ENCODE data around the gene BCL2L2.

BCL2L2 gene

DNA sequence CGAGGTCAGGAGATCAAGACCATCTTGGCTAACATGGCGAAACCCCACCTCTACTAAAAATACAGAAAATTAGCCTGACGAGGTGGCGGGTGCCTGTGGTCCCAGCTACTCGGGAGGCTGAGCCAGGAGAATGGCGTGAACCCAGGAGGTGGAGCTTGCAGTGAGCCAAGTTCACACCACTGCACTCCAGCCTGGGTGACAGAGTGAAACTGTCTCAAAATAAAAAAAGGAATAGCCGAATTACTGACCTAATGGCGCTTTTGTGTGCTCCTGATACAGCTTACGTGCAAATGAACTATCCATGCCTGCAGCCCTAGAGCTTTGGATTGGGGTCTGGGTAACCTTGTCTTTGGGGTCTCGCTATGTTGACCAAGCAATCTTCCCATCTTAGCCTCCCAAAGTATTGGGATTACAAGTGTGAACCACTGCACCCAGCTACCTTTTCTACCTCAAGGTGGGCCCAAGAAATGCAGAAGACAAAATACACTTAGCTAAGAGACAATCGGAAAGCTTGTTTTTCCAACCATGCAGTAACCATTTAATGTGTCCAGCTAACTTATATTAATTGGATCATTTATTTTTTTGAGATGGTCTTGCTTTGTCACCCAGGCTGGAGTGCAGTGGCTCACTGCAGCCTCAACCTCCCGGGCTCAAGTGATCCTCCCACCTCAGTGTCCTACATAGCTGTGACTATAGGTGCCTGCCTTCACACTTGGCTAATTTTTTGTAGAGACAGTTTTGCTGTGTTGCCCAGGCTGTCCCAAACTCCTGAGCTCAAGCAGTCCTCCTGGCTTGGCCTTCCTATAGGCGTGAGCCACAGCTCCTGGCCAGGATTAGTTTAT is 20.1 kb downstream of the BCL2L2 start:
- no peak for DNase-seq

DNA sequence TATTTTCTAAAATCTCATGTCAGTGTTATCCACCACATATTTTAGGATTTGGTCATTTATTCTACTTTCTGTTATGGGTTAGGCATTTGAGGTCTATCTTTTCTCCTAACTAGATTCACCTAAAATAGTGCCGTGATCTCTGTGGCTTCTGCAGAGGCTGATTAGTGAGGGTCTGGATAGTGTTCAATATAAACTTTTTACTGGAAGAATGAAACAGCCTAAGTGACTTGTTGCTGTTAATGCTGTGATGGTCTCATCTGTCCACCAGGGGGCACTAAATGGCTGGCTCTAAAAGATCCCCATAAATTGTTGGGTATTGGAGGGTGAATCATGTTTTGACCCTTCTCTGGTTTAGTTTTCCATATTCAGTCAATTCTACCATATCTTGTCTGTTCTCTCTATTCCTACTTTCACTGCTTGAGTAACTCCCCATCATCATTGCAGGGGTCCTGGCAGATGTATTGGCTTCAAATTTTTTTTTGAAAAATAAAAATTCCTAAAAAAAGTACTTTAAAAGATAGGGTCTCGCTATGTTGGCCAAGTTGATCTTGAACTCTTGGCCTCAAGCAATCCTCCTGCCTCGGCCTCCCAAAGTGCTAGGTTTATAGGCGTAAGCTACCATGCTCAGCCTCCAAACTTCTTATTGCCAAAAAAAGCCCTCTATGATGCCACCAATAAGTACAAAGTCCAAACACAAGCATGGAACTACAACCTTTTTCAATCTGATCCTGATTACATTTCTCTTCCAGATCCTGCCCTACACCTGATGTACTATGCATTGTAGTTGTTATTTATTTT is 21.5 kb downstream of the BCL2L2 start:
- peak; percentile 43 for DNase-seq

GRCh38 chr14:23335623-23336022 is 29.0 kb downstream of the BCL2L2 start:
- no peak for DNase-seq

- DNase-seq: no peak
Measured at GRCh38 chr14:23339506-23340268, 33.1 kb downstream of the BCL2L2 start.

DNA sequence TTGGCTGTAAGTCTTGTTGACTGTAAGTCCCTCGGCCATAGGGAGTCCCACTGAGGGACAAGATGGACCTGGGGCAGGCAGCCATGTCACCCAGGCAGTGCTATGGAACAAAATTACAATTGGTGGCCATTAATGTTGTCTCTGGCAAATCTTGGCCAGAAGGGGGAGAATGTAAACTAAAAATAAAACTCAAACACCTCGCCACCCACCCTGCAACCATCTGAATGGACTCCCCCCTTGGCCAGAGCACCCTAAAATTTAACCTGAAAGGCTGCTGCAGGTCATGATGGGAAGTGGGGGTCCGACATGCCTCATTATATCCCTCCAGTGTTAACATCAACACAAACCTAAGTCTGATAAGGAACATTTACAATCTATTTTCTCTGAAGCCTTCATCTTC is 37.8 kb downstream of the BCL2L2 start:
- no peak for DNase-seq

DNA sequence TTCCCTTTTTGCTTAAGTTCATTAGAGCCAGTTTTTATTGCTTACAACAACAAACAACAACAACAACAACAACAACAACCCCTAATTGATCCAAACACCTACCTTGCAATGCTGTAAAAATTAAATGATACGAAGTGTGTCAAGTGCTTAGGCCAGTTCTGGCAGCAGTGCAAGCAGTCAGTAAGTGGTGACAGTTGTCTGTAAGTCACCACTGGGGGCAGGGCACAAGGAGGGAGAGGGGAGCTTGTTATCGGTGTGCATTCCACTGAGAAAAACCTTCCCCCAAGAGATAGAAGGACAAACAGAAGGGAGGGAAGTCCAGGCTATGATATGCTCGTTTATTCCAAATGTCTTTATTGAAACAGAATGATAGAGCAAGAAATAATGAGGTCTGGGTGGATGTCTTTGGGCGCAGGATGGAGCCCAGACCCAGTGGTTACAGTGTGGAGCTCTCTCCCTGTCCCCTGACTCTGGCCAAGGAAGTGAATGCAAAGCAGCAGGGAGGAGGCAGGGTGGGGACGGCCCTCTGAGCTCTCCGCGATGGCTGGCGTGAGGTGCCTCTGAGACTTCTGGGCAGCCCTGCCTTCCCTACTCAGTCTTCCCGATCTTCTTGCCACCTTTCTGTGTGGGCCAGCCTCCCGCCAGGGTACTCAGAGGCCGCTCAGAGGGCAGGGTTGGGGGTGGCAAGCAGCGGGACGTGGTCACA is 39.5 kb downstream of the BCL2L2 start:
- DNase-seq: no peak

- no peak for DNase-seq
Measured at GRCh38 chr14:23346693-23347405, 40.2 kb downstream of the BCL2L2 start.

DNA sequence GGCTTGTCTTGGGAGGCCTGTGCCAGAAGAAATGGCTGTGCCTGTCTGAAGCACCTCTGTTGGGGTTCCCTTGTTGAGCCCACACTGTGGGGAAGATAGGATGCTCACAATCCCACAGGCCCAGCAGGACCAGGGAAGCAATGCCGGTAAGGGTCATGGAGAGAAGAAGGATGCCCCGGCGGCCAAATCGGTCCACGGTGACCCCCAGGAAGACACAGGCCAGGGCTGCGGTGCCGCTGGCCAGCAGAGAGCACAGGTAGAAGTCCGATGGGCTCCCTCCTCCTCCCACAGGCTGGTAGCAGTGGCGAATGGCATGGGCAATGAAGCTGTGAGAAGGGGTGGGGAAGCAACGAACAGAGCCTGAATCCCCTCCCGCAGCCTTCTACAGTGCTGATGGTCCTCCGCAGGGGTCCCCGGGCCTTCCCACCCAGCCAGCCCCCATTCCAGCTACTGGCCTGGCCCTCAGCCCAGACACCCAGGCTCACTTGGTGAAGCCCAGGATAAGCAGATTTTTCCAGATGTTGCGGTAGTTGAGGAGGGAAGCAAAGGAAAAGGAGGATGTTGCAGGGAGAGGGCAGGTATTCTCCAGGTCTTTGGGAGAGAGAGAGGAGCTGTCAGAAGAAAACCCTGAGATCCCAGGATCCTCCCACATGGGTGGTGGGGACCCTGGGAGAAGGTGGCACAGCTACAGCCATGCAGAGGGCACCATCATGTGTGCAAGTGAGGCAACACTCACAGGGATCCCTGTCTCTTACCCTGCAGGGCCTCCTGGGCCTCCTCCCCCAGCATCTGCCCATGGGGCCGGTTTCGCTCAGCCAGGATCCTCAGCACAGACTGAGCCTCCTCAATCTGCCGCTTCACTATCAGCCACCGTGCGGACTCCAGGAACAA is 41.0 kb downstream of the BCL2L2 start:
- no peak for DNase-seq

GRCh38 chr14:23348297-23348655 is 41.6 kb downstream of the BCL2L2 start:
- DNase-seq: no peak

DNA sequence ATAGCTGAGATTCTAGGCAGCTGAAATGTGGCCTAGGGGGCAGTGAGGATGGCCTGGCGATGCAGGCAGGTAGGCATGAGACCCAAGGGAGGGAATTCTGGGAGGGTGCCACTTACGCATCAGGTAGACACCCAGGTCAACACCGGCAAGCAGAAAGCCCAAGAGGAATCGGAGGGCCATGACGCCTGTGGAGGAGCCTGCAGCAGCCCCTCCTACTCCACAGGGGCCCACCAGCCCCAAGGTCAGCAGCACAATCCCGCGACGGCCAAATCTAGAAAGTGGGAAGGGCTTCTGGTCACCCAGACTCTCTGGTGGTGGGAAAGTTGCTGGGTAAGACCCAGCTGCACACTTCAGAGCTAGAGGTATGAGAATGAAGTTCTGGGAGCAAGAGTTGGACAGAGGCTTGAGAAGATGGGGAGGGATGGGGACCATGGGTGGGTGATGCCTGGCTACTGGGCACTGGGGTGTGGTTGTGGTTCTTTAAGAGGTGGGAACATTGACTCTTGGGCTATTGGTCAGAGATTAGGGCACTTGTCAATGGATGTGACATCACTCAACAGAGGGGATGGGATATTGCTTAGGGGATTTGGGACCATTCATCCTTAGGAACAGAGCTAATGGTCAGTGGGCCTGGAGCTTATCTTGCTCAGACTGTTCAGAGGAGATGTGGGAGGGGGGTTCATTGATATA is 42.7 kb downstream of the BCL2L2 start:
- no peak for DNase-seq

DNA sequence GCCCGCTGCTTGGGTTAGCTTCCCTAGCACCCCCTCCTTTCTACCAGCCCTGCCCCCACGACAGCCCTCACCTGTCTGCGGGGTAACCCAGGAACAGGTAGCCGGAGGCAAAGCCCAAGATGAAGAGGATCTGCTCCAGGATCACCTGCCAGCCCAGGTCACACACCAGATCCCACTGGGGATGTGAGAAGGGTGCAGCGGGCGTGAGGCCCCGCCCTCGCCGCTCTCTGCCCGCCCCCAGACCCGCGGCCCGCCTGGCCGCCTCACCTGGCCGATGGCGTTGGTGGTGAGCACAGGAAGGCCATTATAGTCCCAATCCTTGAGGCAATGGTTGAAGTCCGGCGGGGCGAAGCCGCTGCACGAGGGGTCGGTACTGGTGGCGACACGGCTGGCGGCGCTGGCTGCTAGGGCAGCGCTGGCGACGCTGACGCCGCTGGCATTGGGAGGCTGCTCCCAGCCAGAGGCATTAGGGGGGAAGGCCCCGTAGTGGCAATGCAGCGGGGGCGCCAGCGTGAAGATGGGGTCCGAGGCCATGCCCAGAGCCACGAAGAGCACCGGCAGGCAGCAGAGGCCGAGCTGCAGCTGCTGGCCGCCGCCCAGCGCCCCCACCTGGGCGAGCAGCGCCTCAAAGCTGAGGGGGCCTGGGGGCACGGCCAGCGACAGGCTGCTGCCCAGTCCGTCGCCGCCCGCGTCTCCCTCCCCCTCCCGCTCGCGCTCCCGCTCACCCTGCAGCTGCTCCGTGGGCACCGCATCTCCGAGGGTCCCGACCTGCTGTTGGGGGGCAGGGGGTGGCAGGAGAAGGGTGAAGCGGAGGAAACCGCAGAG is 45.3 kb downstream of the BCL2L2 start:
- no peak for DNase-seq

DNA sequence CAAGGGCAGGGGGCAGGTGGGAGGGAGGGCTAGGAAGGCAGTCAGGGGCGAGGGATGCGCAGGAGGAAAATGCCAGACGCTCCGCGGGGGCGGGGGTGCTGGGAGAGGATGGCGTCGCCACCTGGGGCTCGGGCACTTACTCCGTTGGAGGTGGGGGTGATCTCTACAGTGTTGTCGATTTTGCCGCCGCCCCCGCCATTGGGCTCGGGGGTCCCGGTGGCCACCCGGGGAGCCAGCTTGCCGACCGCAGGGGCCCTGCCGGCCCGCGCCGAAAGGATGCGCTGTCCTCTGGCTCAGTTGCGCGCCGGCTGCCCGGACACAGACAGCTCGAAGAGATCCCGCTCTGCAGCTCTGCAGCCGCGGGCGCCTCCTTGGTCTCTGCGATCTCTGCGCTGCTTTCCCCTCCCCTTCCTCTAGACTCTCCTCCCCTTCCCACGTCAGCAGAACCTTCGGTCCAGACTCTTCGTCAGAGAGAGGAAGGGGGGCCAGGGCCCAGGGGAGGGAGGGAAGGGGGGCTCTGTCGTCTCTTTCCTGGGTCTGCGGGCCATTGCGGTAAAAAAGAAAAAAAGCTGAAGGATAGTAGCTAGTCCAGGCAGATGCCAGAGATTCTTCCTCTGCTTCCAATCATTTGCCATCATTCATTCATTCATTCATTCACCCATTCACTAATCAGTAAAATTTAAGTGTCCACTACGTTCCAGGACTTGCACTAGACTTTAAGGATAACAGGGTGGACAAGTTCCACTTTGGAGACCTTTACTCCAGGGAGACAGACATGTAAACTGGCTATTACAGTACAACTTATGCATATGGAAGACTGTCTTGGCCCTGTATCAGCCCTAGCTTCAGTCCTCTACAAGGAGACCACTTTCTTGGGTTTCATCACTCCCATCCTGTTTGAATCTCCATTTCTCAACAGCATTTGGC is 46.1 kb downstream of the BCL2L2 start, which contains the start of gene SLC22A17:
Gene SLC22A17 (minus strand): TSS at position 382 of the 927 bp plus-strand sequence.
- DNase-seq: peak; percentile 27

GRCh38 chr14:23353433-23353780 is 46.8 kb downstream of the BCL2L2 start:
- DNase-seq: no peak

DNA sequence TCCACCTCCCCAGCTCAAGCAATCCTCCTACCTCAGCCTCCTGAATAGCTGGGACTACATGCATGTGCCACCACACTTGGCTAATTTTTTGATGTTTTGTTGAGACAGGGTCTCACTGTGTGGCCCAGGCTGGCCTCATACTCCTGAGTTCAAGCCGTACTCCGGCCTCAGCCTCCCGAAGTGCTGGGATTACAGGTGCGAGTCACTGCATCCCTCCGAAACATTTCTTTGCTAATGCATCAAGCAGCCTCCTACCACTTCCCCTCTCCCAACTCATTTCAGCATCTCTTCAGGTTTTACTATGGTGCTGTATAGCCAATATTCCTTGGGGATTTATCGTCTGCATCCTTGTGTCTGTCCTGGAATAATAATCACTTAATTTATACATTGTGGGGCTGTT is 48.4 kb downstream of the BCL2L2 start:
- DNase-seq: no peak

DNA sequence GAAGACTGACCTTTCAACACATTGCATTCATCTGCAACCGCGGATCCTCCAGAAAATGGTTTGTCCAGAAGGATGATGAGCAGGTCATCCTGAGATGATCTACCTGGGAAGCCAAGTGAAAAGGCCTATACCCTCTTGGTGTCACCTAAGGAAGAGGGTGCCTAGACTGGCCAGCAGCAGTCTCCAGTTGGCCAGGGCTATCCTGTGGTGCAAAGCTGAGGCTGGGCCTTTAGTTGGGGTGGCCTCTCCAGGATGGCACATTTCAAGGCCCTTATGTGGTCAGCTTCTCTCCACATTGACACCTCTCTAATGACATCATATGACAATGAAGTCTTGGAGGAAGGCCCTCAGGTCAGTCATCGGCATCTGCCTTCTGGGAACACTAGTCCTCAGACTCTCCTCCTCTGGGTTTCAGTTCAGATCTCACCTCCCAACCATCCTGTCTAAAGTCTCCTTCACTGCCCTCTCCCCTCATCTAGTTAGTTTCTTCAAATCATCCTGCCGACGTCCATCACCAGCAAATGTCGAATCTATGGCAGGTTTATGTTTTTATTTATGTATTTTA is 49.3 kb downstream of the BCL2L2 start:
- DNase-seq: no peak

DNA sequence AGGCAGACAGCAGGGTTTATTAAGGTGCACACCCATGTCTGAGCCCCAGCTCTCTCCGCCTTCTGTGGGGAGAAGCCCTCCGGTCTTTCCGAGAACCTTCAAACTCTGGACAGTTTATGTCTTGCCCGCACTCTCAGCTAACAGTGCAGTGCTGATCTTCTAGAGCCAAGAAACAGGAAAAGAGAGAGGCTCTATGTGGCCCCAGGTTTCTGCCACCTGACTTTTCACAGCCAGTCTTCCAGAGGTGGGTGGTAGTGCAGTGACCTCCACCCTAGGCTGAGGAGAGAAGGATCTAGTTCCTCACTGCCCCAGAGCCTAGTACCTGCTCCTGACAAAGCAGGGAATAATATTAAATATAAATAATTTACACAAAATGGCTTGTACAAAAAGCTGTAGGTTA is 50.0 kb downstream of the BCL2L2 start:
- no peak for DNase-seq

DNA sequence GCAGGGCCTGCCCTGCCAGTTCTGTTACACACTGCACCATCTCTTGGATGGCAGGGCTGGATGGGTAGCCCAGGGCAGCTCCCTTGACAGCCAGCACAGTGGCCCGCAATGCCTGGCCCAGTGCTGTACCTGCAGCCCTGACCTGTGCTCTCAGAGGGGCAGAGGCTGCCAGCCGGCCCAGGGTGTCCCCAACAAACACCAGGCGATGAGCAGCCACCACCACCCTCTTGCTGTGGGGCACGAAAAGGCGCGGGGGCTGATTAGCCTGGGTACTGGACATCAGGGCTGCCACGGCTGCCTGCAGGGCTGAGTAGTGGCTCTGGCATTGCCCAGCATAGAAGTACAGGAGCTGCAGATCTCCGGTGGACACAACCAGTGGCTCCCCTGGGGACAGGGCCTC is 50.6 kb downstream of the BCL2L2 start:
- DNase-seq: no peak

DNA sequence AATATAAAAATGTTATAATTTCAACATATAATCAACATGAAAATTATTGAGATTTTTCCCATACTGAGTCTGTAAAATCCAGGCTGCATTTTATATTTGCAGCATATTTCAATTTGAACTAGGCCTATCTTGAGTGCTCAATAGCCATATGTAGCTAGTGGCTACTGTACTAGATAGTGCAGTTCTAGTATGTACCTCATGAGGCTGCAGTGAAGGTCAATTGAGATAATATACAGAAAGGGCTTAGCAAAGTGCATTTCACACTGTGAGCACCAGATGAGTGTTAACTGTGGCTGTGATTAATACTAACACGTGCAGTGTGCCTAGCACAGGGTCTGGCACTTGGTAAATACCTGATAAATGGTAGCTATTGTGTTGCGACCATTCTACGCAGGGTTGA is 51.4 kb downstream of the BCL2L2 start:
- DNase-seq: no peak
